GM12878 (cell line): ENCODE data around the gene PTPRM. TPM values are rescaled to one million over a fixed set of nuclear protein-coding genes. Genes with fewer than 3 reads are reported as not detected.

Experiments used
- ATAC-seq: fragments of 200-7000 bp; cut with Tn5 transposase; 3 replicates; pipeline ENCODE4 v1.9.1; 2020; ENCODE audit warnings: mild to moderate bottlenecking, moderate library complexity
- BruUV-seq: library from RNA; stranded (reverse); fragments of 400-500 nt; replicated peaks from 2 replicates; lab custom pipeline; 2021; lab: Mats Ljungman, UMichigan
- CTCF ChIA-PET: fragments of 300-600 bp; sonication (Branson Sonifier 250); formaldehyde crosslinking; extraction: SDS; loops from one replicate; lab custom pipeline; 2021; ENCODE audit warnings: inconsistent platforms; lab: Yijun Ruan, JAX
- POLR2A ChIA-PET: fragments of 350-600 bp; formaldehyde crosslinking; extraction: SDS; loops from one replicate; lab custom pipeline; 2021; ENCODE audit warnings: inconsistent platforms; lab: Charles Lee
- RAD21 ChIA-PET: fragments of 300-600 bp; sonication (Branson Sonifier 250); formaldehyde crosslinking; loops from one replicate; lab custom pipeline; 2023; ENCODE audit warnings: antibody characterized with exemption; ENCODE audit not compliant: unreplicated experiment; lab: Charles Lee
- SMC1A ChIA-PET: fragments of 300-600 bp; sonication (Branson Sonifier 250); formaldehyde crosslinking; loops from one replicate; lab custom pipeline; 2023; ENCODE audit not compliant: unreplicated experiment, uncharacterized antibody; lab: Charles Lee
- DNase-seq: peaks from one replicate; pipeline ENCODE4 v3.0.0-alpha.2; 2011; ENCODE audit warnings: low read depth, low spot score
- FAIRE-seq: peaks from 3 replicates; lab custom pipeline; 2011; peaks lifted over from hg19 to GRCh38; lab: Jason Lieb, UNC
- H2AFZ ChIP-seq: 2 replicates; pipeline ENCODE4 v1.6.0; 2011; ENCODE audit warnings: low read depth, low read length, control low read depth; ENCODE audit not compliant: control insufficient read depth
- H3K27ac ChIP-seq: 2 replicates; pipeline ENCODE4 v1.5.1; 2011; ENCODE audit warnings: control low read depth; ENCODE audit not compliant: control insufficient read depth, insufficient read depth
- H3K27me3 ChIP-seq, 2 experiments: replicated peaks in 1 of 2; 2 replicates each; pipeline versions ENCODE4 v1.6.0 to v1.6.1; 2011; ENCODE audit warnings: low read length in 1 of 2; ENCODE audit not compliant: control insufficient read depth in 2 of 2, insufficient read depth in 2 of 2
- H3K36me3 ChIP-seq, 2 experiments: 2 replicates each; pipeline ENCODE4 v1.5.1; 2011; ENCODE audit warnings: low read length in 1 of 2; ENCODE audit not compliant: control insufficient read depth in 2 of 2, insufficient read depth in 2 of 2
- H3K4me1 ChIP-seq: 2 replicates; pipeline ENCODE4 v1.6.1; 2011; ENCODE audit warnings: mild to moderate bottlenecking, low read length, moderate library complexity, mixed read lengths; ENCODE audit not compliant: control insufficient read depth, insufficient read depth
- H3K4me2 ChIP-seq: 2 replicates; pipeline ENCODE4 v1.6.0; 2011; ENCODE audit warnings: control low read depth; ENCODE audit not compliant: control insufficient read depth, insufficient read depth
- H3K4me3 ChIP-seq: fragments of 200-600 bp; sonication (generic); 2 replicates; pipeline ENCODE4 v1.5.1; 2016
- H3K79me2 ChIP-seq: 2 replicates; pipeline ENCODE4 v1.6.0; 2011; ENCODE audit warnings: low read length; ENCODE audit not compliant: control insufficient read depth, insufficient read depth
- H3K9ac ChIP-seq: 2 replicates; pipeline ENCODE4 v1.8.0; 2011; ENCODE audit warnings: low read length, control low read depth, mixed read lengths; ENCODE audit not compliant: control insufficient read depth, insufficient read depth
- H3K9me3 ChIP-seq: replicated peaks from 3 replicates; pipeline ENCODE4 v1.5.1; 2011; ENCODE audit warnings: mild to moderate bottlenecking, low read length; ENCODE audit not compliant: control insufficient read depth, insufficient read depth
- H4K20me1 ChIP-seq: 2 replicates; pipeline ENCODE4 v1.6.0; 2011; ENCODE audit not compliant: control insufficient read depth, insufficient read depth
- CHD1 ChIP-seq: IDR thresholded peaks from 2 replicates; pipeline ENCODE4 v1.6.1; 2012; ENCODE audit warnings: low read depth, low read length, improper control_type of control experiment
- IRF5 ChIP-seq: fragments of 450-650 bp; IDR thresholded peaks from 2 replicates; pipeline ENCODE4 v1.6.1; 2017; ENCODE audit warnings: borderline replicate concordance
- MTA2 ChIP-seq: fragments of 450-650 bp; IDR thresholded peaks from 2 replicates; pipeline ENCODE4 v1.6.1; 2016; ENCODE audit warnings: low read depth, mild to moderate bottlenecking, moderate library complexity
- SUZ12 ChIP-seq: fragments of 200-600 bp; sonication (generic); IDR thresholded peaks from one replicate; pipeline ENCODE4 v1.6.1; 2018; ENCODE audit warnings: antibody characterized with exemption, mild to moderate bottlenecking; ENCODE audit not compliant: unreplicated experiment
- ZBTB33 ChIP-seq: fragments of 450-650 bp; IDR thresholded peaks from 2 replicates; pipeline ENCODE4 v1.6.1; 2017; ENCODE audit warnings: mild to moderate bottlenecking
- ZNF687 ChIP-seq: fragments of 450-650 bp; IDR thresholded peaks from 2 replicates; pipeline ENCODE4 v1.6.1; 2017; ENCODE audit warnings: mild to moderate bottlenecking, moderate library complexity
- ZSCAN29 ChIP-seq: fragments of 450-650 bp; IDR thresholded peaks from 2 replicates; pipeline ENCODE4 v1.6.1; 2017; ENCODE audit warnings: mild to moderate bottlenecking, moderate library complexity
- ZZZ3 ChIP-seq: IDR thresholded peaks from 2 replicates; pipeline ENCODE4 v1.6.1; 2011; ENCODE audit warnings: low read depth; ENCODE audit not compliant: control insufficient read depth, insufficient read length
- WGBS: methylation state at CpG from one replicate; pipeline ENCODE4 v1.1.6; 2016; ENCODE audit warnings: low lambda C conversion rate; ENCODE audit not compliant: insufficient replicate concordance, insufficient coverage; ENCODE audit errors: missing lambda C conversion rate; 5-methylcytosine and 5-hydroxymethylcytosine counted together
- in situ Hi-C: fragments of 300-500 bp; cut with MboI; formaldehyde crosslinking; loops from 9 replicates; pipeline ENCODE4 v1.14.3; 2018; ENCODE audit warnings: mixed read lengths
- intact Hi-C: fragments of 100-400 bp; cut with micrococcal nuclease; formaldehyde crosslinking; loops from one replicate; pipeline ENCODE4 v1.14.2; 2022; ENCODE audit not compliant: unreplicated experiment
- polyA plus RNA-seq, 11 experiments: library from polyadenylated mRNA; depleted of rRNA in 4 of 11; unstranded in 6 of 11; stranded (reverse) in 5 of 11; fragments of >200 nt; fragmentation: Nextera tagmentation in 4 of 11; fragmentation: Illumina TruSeq in 1 of 11; extraction: Ambion mirVana in 4 of 11; extraction: Trizol in 1 of 11; gene quantifications; 1 replicate in 1 of 11; 2 replicates in 10 of 11; pipeline versions ENCODE4 v1.2.1 to v1.2.3, GENCODE V29; 2011 to 2016; ENCODE audit warnings: inconsistent platforms in 2 of 11, missing spikeins in 2 of 11, low read depth in 1 of 11
- total RNA-seq, 4 experiments: library from RNA; depleted of rRNA in 3 of 4; stranded (reverse); fragments of >200 nt in 3 of 4; fragmentation: Illumina TruSeq in 1 of 4; extraction: Trizol in 1 of 4; gene quantifications; 2 replicates each; pipeline versions ENCODE4 v1.2.1 to v1.2.3, GENCODE V29; 2013 to 2021
- TF ChIP-seq, protein P1 (sequence below): fragments of 450-650 bp; IDR thresholded peaks from 2 replicates; pipeline ENCODE4 v1.6.1; 2016; ENCODE audit warnings: mild to moderate bottlenecking

Gene PTPRM
- total and polyA plus RNA-seq, 10 of the 15 experiments (the other 5 are each of a cell fraction or from before 2014, with no cell fraction given) = 0.07 to 22.6 (median 0.60) TPM

DNA sequence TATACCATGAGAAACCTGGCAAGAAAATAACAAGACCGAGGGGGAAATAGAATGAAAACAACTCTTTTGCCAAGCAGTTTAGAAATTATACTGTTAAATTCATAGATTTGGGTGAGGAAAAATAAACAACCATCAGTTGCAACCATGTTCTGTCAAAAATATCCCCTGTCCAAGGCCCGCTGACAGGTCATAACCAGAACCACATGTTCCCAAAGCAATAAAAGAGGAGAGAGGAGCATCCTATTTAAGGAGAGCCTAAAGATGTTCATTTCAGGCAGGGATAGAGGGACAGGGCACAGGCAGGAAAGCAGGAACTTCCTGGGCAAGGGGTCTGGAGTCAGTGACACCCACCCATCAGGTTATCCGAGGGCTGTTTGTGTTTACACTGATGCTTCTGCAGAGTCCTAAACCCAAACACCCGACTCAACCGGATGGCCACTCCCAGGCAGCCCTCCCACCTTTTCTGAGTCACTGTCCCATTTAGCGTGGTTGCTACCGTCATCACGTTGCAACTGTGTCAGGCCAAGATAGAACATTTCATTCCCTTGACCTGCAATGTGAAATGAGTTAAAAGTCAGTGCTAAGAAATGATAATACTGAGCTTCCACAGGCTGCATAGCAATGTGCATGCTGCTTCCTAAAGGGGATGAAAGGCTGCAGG lies 573.9 kb downstream of the PTPRM start (continued):
- TF ChIP-seq MTA2 (no peak), ZZZ3 (no peak)
- TF ChIP-seq, protein P1, sequence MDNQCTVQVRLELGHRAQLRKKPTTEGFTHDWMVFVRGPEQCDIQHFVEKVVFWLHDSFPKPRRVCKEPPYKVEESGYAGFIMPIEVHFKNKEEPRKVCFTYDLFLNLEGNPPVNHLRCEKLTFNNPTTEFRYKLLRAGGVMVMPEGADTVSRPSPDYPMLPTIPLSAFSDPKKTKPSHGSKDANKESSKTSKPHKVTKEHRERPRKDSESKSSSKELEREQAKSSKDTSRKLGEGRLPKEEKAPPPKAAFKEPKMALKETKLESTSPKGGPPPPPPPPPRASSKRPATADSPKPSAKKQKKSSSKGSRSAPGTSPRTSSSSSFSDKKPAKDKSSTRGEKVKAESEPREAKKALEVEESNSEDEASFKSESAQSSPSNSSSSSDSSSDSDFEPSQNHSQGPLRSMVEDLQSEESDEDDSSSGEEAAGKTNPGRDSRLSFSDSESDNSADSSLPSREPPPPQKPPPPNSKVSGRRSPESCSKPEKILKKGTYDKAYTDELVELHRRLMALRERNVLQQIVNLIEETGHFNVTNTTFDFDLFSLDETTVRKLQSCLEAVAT = no peak

DNA sequence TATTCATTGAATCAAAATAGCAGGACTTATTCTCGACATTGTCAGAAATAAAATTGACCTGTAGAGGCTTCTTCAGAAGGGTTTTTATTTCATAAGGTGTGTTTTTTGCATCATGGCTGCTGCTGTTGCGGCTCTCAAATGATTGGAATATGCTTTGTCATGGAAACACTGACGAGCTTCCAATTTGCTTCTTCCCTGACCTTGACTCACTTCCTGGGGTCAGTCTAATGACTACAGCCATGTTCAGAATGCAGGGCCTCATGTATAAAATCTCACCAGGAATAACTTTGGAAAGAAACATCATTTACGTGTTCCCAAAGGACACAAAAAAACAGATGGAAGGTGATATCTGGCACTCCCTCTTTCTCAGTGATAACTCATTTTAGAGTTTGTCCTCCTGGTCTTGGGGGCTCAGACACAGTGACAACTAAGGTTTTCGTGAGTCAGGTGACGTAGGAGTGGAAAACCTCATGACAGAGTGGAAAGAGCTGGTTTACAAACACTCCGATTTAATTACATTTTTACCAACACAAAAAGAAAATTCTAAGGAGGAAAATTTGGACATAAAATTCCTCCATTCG lies 575.1 kb downstream of the PTPRM start:
- ChIA-PET POLR2A (no interaction called here), SMC1A (no interaction called here), CTCF (interaction anchor here (0.9 kb wide), 1 partner anchor 95 kb away, joined by 5 read pairs; no protein-coding TSS in a partner anchor), RAD21 (no interaction called here)
- Histone ChIP-seq H3K79me2 (no peaks in the 10 kb centered on the region), H3K9me3 (no peaks in the 10 kb centered on the region), H3K9ac (no peak overlapping the region), H2AFZ (no peak overlapping the region), H3K27me3 (no peaks in the 10 kb centered on the region; a peak in 1 of 4 replicates), H3K4me2 (no peak overlapping the region), H3K4me1 (no peaks in the 10 kb centered on the region), H3K36me3 (no peaks in the 10 kb centered on the region), H4K20me1 (no peaks in the 10 kb centered on the region), H3K4me3 (no peak overlapping the region), H3K27ac (no peak overlapping the region)
- no TSS peak for BruUV-seq
- no peak for FAIRE-seq
- 11% methylated on average over 8 of the region's 8 CpGs for WGBS
- intact Hi-C loops = no loop called here
- no peak for DNase-seq
- in situ Hi-C loops = no loop called here
- no peak for ATAC-seq
- TF ChIP-seq IRF5 (no peak), ZSCAN29 (no peak), ZNF687 (no peak), CHD1 (no peak), ZBTB33 (no peak), SUZ12 (no peak)
